Right atrium auricular region (tissue), 2 donors: ENCODE measurements around the gene IFTAP. TPM values are rescaled to one million over a fixed set of nuclear protein-coding genes. Genes with fewer than 3 reads are reported as not detected.
"Not testable (repeated sequence)": the region's sequence is repeated elsewhere in the genome, so short reads cannot be mapped to it uniquely, and the experiment has no call there.

Experiments used
- DNase-seq: peaks from one replicate; pipeline ENCODE4 v3.0.0-alpha.2; 2019; ENCODE audit warnings: low spot score
- H3K27ac ChIP-seq, 2 donors: fragments of 200-600 bp; sonication (generic); 1 replicate in 1 of 2; 2 replicates in 1 of 2; pipeline ENCODE4 v1.5.1; 2016 to 2019
- H3K27me3 ChIP-seq, 2 donors: fragments of 200-600 bp; sonication (generic); one replicate each; pipeline versions ENCODE4 v1.5.1 to v1.6.0; 2017 to 2019
- H3K36me3 ChIP-seq: fragments of 200-600 bp; sonication (generic); one replicate; pipeline ENCODE4 v1.5.1; 2016
- H3K4me1 ChIP-seq, 2 donors: fragments of 200-600 bp; sonication (generic); one replicate each; pipeline versions ENCODE4 v1.5.1 to v1.6.0; 2017 to 2019
- H3K4me3 ChIP-seq, 2 donors: fragments of 200-600 bp; sonication (generic); 1 replicate in 1 of 2; 2 replicates in 1 of 2; pipeline ENCODE4 v1.5.1; 2017 to 2019; ENCODE audit warnings: mild to moderate bottlenecking in 1 of 2, moderate library complexity in 1 of 2
- H3K9me3 ChIP-seq, 2 donors: fragments of 200-600 bp; sonication (generic); one replicate each; pipeline ENCODE4 v1.5.1; 2019
- total RNA-seq, 2 donors: library from RNA; depleted of rRNA; stranded (reverse); fragments of >200 nt; gene quantifications; one replicate each; pipeline ENCODE4 v1.1.0, GENCODE V29; 2016
- TF ChIP-seq, protein P1 (sequence below), 2 donors: fragments of 200-600 bp; sonication (generic); IDR thresholded peaks; one replicate each; pipeline ENCODE4 v1.5.1; 2019; ENCODE audit warnings: antibody characterized with exemption in 2 of 2

IFTAP gene
- total RNA-seq, 2 donors from 2014 or later = 37.7 to 47.9 TPM

DNA sequence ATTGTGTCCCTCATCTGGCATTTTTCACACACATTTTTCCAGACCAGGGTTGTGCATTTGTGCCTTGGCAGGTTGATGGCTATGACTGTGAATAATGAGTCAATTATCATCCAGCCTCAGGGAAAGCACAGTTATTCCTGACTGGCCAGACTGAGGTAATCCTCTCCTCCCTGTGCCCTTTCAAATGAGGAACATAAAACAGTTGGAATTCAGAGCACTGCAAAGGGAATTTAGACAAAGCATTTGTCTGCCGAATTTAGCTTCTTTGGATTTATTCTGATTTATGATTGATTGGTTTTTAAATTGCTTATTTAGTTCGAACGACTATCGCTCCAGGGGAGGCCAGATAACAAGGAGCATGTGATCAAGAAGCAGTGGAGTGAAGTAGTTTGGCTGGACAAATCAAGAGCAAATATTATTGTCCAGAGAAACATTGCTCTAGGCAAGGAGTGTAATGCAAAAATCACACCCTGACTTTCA, 34.5 kb downstream of the IFTAP start:
- H3K4me1 ChIP-seq = no peaks in the 10 kb centered on the region
- no peaks in the 10 kb centered on the region for H3K9me3 ChIP-seq
- no peaks in the 10 kb centered on the region for H3K36me3 ChIP-seq
- TF ChIP-seq, protein P1, sequence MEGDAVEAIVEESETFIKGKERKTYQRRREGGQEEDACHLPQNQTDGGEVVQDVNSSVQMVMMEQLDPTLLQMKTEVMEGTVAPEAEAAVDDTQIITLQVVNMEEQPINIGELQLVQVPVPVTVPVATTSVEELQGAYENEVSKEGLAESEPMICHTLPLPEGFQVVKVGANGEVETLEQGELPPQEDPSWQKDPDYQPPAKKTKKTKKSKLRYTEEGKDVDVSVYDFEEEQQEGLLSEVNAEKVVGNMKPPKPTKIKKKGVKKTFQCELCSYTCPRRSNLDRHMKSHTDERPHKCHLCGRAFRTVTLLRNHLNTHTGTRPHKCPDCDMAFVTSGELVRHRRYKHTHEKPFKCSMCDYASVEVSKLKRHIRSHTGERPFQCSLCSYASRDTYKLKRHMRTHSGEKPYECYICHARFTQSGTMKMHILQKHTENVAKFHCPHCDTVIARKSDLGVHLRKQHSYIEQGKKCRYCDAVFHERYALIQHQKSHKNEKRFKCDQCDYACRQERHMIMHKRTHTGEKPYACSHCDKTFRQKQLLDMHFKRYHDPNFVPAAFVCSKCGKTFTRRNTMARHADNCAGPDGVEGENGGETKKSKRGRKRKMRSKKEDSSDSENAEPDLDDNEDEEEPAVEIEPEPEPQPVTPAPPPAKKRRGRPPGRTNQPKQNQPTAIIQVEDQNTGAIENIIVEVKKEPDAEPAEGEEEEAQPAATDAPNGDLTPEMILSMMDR (IDR thresholded peaks at IDR 0.05) = no peak
- no peak for DNase-seq
- no peak overlapping the region for H3K4me3 ChIP-seq
- no peak overlapping the region for H3K27ac ChIP-seq
- no peaks in the 10 kb centered on the region for H3K27me3 ChIP-seq

DNA sequence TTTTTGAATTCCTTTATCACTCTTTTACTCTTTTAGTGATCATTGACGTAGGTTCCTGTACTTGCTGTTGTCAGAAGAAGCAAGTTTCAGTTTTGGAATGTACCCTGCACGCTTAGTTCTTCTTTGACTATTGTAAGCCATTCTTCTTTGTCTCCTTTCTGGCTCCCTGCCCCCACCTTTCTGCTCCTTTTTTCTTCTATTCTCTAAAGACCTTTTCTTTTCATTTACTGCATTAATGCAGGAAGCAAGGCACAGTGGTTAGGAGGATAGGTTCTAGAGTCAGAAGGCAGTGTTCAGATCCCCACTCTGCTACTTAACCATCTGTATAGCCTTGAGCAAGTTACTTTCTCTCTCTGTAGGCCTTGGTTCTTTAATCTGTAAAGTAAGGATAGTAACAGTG, 37.5 kb downstream of the IFTAP start:
- Histone ChIP-seq H3K9me3 (no peaks in the 10 kb centered on the region), H3K36me3 (no peaks in the 10 kb centered on the region), H3K4me1 (no peaks in the 10 kb centered on the region), H3K27me3 (no peaks in the 10 kb centered on the region), H3K4me3 (no peak overlapping the region), H3K27ac (no peak overlapping the region)
- DNase-seq = no peak
- TF ChIP-seq, protein P1 (IDR thresholded peaks at IDR 0.05) = no peak

DNA sequence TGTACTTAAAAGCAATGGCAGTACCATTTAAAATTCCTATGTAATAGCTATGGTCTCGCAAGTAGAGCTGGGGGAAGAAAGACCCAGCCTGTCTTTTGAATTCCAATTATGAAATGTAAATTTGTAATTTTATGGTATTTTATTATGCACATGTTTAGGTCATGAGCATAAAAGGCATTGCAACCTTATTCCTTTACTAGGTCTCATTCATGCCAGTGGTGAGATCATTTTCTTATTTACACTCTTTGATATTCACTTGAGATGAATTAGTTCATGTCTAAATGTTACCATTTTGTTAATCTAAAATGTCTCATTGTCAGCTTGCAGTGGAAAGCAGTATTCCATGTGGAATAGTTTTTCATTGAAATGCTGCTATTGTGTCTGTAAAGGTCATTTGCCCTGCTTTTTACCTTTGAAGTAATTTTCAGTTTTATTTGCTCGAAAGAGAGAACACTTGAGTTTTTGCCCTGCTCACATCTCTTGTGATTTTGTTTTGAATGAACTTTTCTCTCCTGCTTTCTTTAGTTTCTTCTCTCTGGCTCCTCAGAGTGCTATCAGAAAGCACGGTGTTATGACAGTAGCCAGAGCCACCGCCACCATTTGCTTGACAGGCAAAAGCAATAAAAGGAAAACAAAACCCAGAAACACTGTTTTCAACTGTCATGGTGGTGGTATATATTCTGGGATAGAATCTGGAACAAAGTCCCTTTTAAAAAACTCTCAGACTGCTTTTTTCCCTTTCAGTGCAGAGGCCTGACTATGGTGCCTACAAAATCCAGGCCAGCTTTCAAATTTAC, 41.0 kb downstream of the IFTAP start:
- TF ChIP-seq, protein P1 (IDR thresholded peaks at IDR 0.05) = no peak
- no peak for DNase-seq
- Histone ChIP-seq H3K4me1 (no peaks in the 10 kb centered on the region), H3K36me3 (no peaks in the 10 kb centered on the region), H3K9me3 (no peaks in the 10 kb centered on the region), H3K4me3 (no peak overlapping the region), H3K27ac (no peak overlapping the region), H3K27me3 (no peaks in the 10 kb centered on the region)

DNA sequence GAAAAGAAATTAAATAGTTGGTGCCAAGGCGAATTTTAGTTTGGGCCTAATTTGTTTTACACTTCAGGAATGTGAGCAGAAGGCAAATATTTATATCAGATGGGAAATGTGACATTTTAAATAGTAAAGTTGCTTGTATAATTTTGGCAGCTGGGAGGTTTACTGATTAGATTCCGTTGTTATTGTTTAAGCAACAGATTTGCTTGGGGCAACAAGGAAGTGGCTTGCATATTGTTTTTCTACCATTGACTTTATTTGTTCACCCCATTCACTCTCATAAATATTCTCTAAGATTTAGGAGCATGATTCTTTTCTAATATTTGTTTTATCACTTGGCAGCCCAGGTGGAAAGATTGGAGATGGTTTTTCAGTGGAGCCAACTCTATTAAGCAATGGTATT, 44.3 kb downstream of the IFTAP start:
- no peak for DNase-seq
- Histone ChIP-seq H3K36me3 (no peaks in the 10 kb centered on the region), H3K27ac (no peak overlapping the region)

DNA sequence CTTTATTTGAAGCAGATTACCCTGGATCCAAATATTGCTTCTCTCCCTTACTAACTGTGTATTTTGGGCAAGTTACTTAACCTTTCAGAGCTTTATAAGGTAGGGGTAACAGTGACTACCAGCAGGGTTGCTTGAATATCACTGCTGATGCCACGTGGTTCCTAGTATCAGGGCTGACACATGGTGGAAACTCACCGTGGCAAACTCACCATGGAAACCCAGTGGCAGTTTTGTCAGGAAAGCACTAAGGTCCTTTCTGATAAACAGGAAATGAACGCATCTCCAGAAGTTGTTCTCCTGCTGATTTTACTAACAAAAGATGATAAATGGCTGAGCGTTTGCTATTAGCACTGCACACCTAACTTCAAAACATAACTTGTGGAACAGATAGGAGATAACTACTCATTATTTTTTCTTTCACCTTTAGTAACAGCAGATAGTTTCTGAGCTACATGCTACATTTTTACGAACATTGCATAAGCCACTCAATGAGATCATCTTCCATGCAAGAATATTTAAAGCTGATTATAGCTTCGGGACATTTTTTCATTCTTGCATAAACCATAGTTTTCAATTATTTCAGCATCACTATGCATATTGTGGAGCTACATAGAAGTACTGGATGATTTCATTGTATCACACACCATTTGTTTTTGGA, 63.4 kb downstream of the IFTAP start:
- Histone ChIP-seq H3K9me3 (peaks cover 0 to 4% of the 10 kb centered on the region in 2 donors), H3K27me3 (no peaks in the 10 kb centered on the region), H3K4me3 (no peak overlapping the region), H3K4me1 (no peaks in the 10 kb centered on the region), H3K36me3 (peaks cover 13% of the 10 kb centered on the region), H3K27ac (no peak overlapping the region)
- no peak for DNase-seq
- TF ChIP-seq, protein P1 (IDR thresholded peaks at IDR 0.05) = no peak

More for the DNA sequence above, 44.3 kb downstream of the IFTAP start:
- Histone ChIP-seq H3K27me3 (no peaks in the 10 kb centered on the region), H3K4me3 (no peak overlapping the region), H3K9me3 (no peaks in the 10 kb centered on the region), H3K4me1 (no peaks in the 10 kb centered on the region)
- TF ChIP-seq, protein P1 (IDR thresholded peaks at IDR 0.05) = no peak

DNA sequence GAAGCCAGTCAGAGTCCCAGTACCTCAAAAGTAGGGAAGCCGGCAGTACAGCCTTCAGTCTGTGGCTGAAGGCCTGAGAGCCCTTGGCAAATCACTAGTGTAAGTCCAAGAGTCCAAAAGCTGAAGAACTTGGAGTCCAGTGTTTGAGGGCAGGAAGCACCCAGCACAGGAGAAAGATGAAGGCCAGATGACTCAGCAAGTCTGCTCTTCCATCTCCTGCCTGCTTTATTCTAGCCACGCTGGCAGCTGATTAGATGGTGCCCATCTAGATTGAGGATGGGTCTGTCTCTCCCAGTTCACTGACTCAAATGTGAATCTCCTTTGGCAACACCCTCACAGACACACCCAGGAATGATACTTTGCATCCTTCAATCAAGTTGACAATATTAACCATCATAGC, 67.1 kb downstream of the IFTAP start:
- H3K27me3 ChIP-seq, H3K9me3 ChIP-seq, DNase-seq, H3K4me3 ChIP-seq, H3K27ac ChIP-seq, H3K4me1 ChIP-seq: not testable (repeated sequence)
- H3K36me3 ChIP-seq = peaks cover 13% of the 10 kb centered on the region
